Activated CD8-positive, alpha-beta memory T cell treated with anti-CD3 and anti-CD28 coated beads, Interleukin-2, amount 50 U/mL, for 1 hour (primary cell): ENCODE data around the gene ACAA1.
"Not testable (repeated sequence)": the region's sequence is repeated elsewhere in the genome, so short reads cannot be mapped to it uniquely, and the experiment has no call there.

Source experiments
- DNase-seq: peaks from one replicate; pipeline ENCODE4 v3.0.0-alpha.2; 2020; ENCODE audit errors: extremely low read depth

The ACAA1 gene

GRCh38 chr3:38101811-38102443, 35.0 kb downstream of the ACAA1 start:
- DNase-seq: no peak

GRCh38 chr3:38100498-38100897, 36.4 kb downstream of the ACAA1 start:
- no peak for DNase-seq

- DNase-seq: no peak
These were observed 37.4 kb downstream of the ACAA1 start for GRCh38 chr3:38099518-38099917.

- no peak for DNase-seq
These were observed 38.6 kb downstream of the ACAA1 start for GRCh38 chr3:38098376-38098723.

- DNase-seq: no peak
These were observed 39.2 kb downstream of the ACAA1 start for GRCh38 chr3:38097446-38098375.

GRCh38 chr3:38095669-38096483, 41.1 kb downstream of the ACAA1 start:
- no peak for DNase-seq

- no peak for DNase-seq
These were observed 41.9 kb downstream of the ACAA1 start for GRCh38 chr3:38094999-38095398.

- DNase-seq: no peak
These were observed 46.5 kb downstream of the ACAA1 start for GRCh38 chr3:38090453-38090852.

GRCh38 chr3:38089163-38089562, 47.8 kb downstream of the ACAA1 start:
- no peak for DNase-seq

- DNase-seq: no peak
These were observed 48.5 kb downstream of the ACAA1 start for GRCh38 chr3:38088126-38089078.

- not testable (repeated sequence) for DNase-seq
These were observed 49.6 kb downstream of the ACAA1 start for GRCh38 chr3:38087278-38087677.

- no peak for DNase-seq
These were observed 50.4 kb downstream of the ACAA1 start for GRCh38 chr3:38086496-38086895.

GRCh38 chr3:38085943-38086324, 51.0 kb downstream of the ACAA1 start:
- DNase-seq: no peak

- no peak for DNase-seq
These were observed 51.5 kb downstream of the ACAA1 start for GRCh38 chr3:38085311-38085942.

GRCh38 chr3:38084334-38085310, 52.3 kb downstream of the ACAA1 start:
- DNase-seq: no peak

- DNase-seq: no peak
These were observed 53.0 kb downstream of the ACAA1 start for GRCh38 chr3:38083871-38084333.

- not testable (repeated sequence) for DNase-seq
These were observed 53.7 kb downstream of the ACAA1 start for GRCh38 chr3:38083254-38083653.

- DNase-seq: not testable (repeated sequence)
These were observed 54.6 kb downstream of the ACAA1 start for GRCh38 chr3:38082296-38082695.

GRCh38 chr3:38077073-38077472, 59.9 kb downstream of the ACAA1 start:
- not testable (repeated sequence) for DNase-seq
